ENCODE results near the gene PRKCE. TPM values are rescaled to one million over a fixed set of nuclear protein-coding genes. Genes with fewer than 3 reads are reported as not detected.

The PRKCE gene
- total RNA-seq, 1 experiment from 2014 or later: 14.8 TPM

DNA sequence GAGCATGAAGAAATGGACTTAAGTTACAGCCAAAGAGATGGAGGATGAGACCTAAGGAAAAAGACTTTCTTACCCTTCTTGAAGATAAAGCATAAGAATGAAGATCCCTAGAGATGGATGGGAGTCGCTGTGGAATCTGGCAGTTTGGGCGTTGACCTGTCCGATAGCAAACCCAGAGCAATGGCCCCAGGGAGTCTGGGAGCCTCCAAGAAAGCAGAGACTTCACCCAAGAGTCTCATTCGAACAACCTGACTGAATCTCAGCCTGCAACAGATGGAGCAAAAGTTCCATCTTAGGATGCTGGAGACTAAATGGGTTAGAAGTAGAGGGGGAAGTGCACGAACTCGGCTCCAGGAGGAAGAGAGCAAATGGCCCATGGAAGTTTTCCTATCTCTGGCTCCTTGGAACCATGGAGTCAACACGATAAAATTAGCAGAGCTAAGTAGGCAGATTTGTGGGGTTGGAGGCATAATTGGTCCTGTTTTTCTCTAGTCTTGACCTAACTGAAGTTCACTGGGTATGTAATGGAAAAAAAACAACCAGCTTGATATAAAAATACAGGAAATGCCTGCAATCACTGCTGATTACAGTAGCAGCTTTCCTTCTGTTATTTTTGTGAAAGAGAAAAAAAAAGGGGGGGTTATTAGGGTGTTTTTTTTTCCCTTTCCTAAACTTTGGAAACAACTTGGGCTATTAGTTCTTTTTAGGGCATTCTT lies 467.3 kb downstream of the PRKCE start:
- no peaks in the 10 kb centered on the region for H3K9me3 ChIP-seq (ENCODE audit: control insufficient read depth in 1 of 2, insufficient read depth in 1 of 2, low read depth in 1 of 2, low read length in 2 of 2)
- no peak for DNase-seq (ENCODE audit: low read depth, low spot score)
- no peak overlapping the region for H3K27ac ChIP-seq (ENCODE audit: low read depth, low read length)
- no peaks in the 10 kb centered on the region for H3K27me3 ChIP-seq (ENCODE audit: insufficient read depth, low read length)
- ChIA-PET POLR2A (no interaction called here), RAD21 (ENCODE audit: low non-redundant PET in 1 of 2, low total read pairs in 2 of 2, uncharacterized antibody in 2 of 2, unreplicated experiment in 2 of 2) (no interaction called here), CTCF (no interaction called here)
- H2AFZ ChIP-seq (ENCODE audit: low read depth, low read length, poor library complexity, severe bottlenecking): no peak overlapping the region
- H3K9ac ChIP-seq (ENCODE audit: low read length): no peak overlapping the region
- no peak overlapping the region for H3K4me2 ChIP-seq (ENCODE audit: low read length)
- H3K9me2 ChIP-seq (ENCODE audit: insufficient read depth): no peaks in the 10 kb centered on the region
- TF ChIP-seq ZFX (IDR thresholded peaks at IDR 0.05) (no peak), ZBTB33 (IDR thresholded peaks at IDR 0.05; ENCODE audit: extremely low read depth, insufficient replicate concordance, low read length) (no peak), YY1 (IDR thresholded peaks at IDR 0.05; ENCODE audit: extremely low read depth, insufficient replicate concordance, low read depth, low read length) (no peak), CTCF (IDR thresholded peaks at IDR 0.05 in 2 of 3, conservative IDR thresholded peaks at IDR 0.05 in 1 of 3; ENCODE audit: borderline replicate concordance in 1 of 3, insufficient read depth in 1 of 3, low read depth in 2 of 3, low read length in 2 of 3) (no peak), SP1 (IDR thresholded peaks at IDR 0.05; ENCODE audit: low read depth) (no peak), FOSL1 (IDR thresholded peaks at IDR 0.05; ENCODE audit: low read depth) (no peak)
- TF ChIP-seq, protein P1, sequence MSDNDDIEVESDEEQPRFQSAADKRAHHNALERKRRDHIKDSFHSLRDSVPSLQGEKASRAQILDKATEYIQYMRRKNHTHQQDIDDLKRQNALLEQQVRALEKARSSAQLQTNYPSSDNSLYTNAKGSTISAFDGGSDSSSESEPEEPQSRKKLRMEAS (IDR thresholded peaks at IDR 0.05): no peak
- H3K36me3 ChIP-seq (ENCODE audit: control insufficient read depth in 1 of 2, insufficient read depth in 2 of 2, low read length in 2 of 2): no peaks in the 10 kb centered on the region
- no peak overlapping the region for H3K4me3 ChIP-seq (replicated peaks in 1 of 2; ENCODE audit: low read depth in 1 of 2, low read length in 2 of 2)
- H3K4me1 ChIP-seq (ENCODE audit: control insufficient read depth in 1 of 2, insufficient read depth in 2 of 2, low read length in 2 of 2): peaks cover 14 to 41% of the 10 kb centered on the region in 2 experiments
- no peaks in the 10 kb centered on the region for H3K79me2 ChIP-seq (ENCODE audit: insufficient read depth, low read length)
- no peaks in the 10 kb centered on the region for H4K20me1 ChIP-seq (ENCODE audit: insufficient read depth)
- no peak for ATAC-seq
- no TSS peak for BruUV-seq (replicated peaks)
- intact Hi-C loops (cut with micrococcal nuclease): no loop called here
